GM21390 (cell line): Measurements from ENCODE around the gene LRRC37B.
"Not testable (repeated sequence)": the region's sequence is repeated elsewhere in the genome, so short reads cannot be mapped to it uniquely, and the experiment has no call there.

ENCODE experiments used
- ATAC-seq: cut with Tn5 transposase; IDR thresholded peaks from one replicate; pipeline ENCODE4 v1.9.1; 2021; ENCODE audit not compliant: unreplicated experiment

Gene LRRC37B

GRCh38 chr17:32041306-32041875 lies 34.2 kb downstream of the LRRC37B start:
- ATAC-seq, result not testable (repeated sequence)

- not testable (repeated sequence) for ATAC-seq
Observed at GRCh38 chr17:32042266-32042665, 35.1 kb downstream of the LRRC37B start.

- not testable (repeated sequence) for ATAC-seq
Observed at GRCh38 chr17:32045611-32046010, 38.4 kb downstream of the LRRC37B start.

GRCh38 chr17:32047663-32048062 lies 40.5 kb downstream of the LRRC37B start:
- not testable (repeated sequence) for ATAC-seq

GRCh38 chr17:32054985-32055384 lies 47.8 kb downstream of the LRRC37B start:
- ATAC-seq, result not testable (repeated sequence)

- ATAC-seq, result not testable (repeated sequence)
Observed at GRCh38 chr17:32055425-32055824, 48.2 kb downstream of the LRRC37B start.

GRCh38 chr17:32056500-32056899 lies 49.3 kb downstream of the LRRC37B start:
- ATAC-seq, result not testable (repeated sequence)

GRCh38 chr17:32057460-32058105 lies 50.4 kb downstream of the LRRC37B start:
- not testable (repeated sequence) for ATAC-seq

GRCh38 chr17:32060695-32061094 lies 53.5 kb downstream of the LRRC37B start:
- not testable (repeated sequence) for ATAC-seq

GRCh38 chr17:32061840-32062239 lies 54.7 kb downstream of the LRRC37B start:
- ATAC-seq, result not testable (repeated sequence)

GRCh38 chr17:32064091-32064490 lies 56.9 kb downstream of the LRRC37B start:
- not testable (repeated sequence) for ATAC-seq

- not testable (repeated sequence) for ATAC-seq
Observed at GRCh38 chr17:32066123-32066680, 59.0 kb downstream of the LRRC37B start.

GRCh38 chr17:32066863-32067642 lies 59.9 kb downstream of the LRRC37B start:
- not testable (repeated sequence) for ATAC-seq

- ATAC-seq, result not testable (repeated sequence)
Observed at GRCh38 chr17:32069067-32069466, 61.9 kb downstream of the LRRC37B start.

- peak; percentile 81 for ATAC-seq
Observed at GRCh38 chr17:32071961-32072360, 64.8 kb downstream of the LRRC37B start.

GRCh38 chr17:32073131-32073530 lies 65.9 kb downstream of the LRRC37B start:
- ATAC-seq, result not testable (repeated sequence)

GRCh38 chr17:32079753-32080152 lies 72.6 kb downstream of the LRRC37B start:
- ATAC-seq, result peak; percentile 71

- ATAC-seq, result not testable (repeated sequence)
Observed at GRCh38 chr17:32083550-32083979, 76.4 kb downstream of the LRRC37B start.

GRCh38 chr17:32084003-32084941 lies 77.1 kb downstream of the LRRC37B start:
- ATAC-seq, result not testable (repeated sequence)
